GM21717 (cell line): ENCODE results near the gene BRDT.
"Not testable (repeated sequence)": the region's sequence is repeated elsewhere in the genome, so short reads cannot be mapped to it uniquely, and the experiment has no call there.

Experiments used
- ATAC-seq: cut with Tn5 transposase; IDR thresholded peaks from one replicate; pipeline ENCODE4 v1.9.1; 2021; ENCODE audit warnings: mild to moderate bottlenecking, moderate library complexity; ENCODE audit not compliant: unreplicated experiment

The BRDT gene

GRCh38 chr1:91981996-91982609 is 32.9 kb downstream of the BRDT start:
- no peak for ATAC-seq

GRCh38 chr1:91993256-91993655 is 44.1 kb downstream of the BRDT start:
- no peak for ATAC-seq

- ATAC-seq = no peak
Measured at GRCh38 chr1:91997607-91998195, 48.5 kb downstream of the BRDT start.

GRCh38 chr1:92004129-92004528 is 54.9 kb downstream of the BRDT start:
- ATAC-seq = no peak

- no peak for ATAC-seq
Measured at GRCh38 chr1:92013923-92014322, 64.7 kb downstream of the BRDT start.

GRCh38 chr1:92016720-92017316 is 67.6 kb downstream of the BRDT start:
- no peak for ATAC-seq

GRCh38 chr1:92017656-92018055 is 68.5 kb downstream of the BRDT start:
- ATAC-seq = no peak

- not testable (repeated sequence) for ATAC-seq
Measured at GRCh38 chr1:92026042-92026441, 76.8 kb downstream of the BRDT start.

- no peak for ATAC-seq
Measured at GRCh38 chr1:92026806-92027205, 77.6 kb downstream of the BRDT start.

- no peak for ATAC-seq
Measured at GRCh38 chr1:92029241-92029922, 80.2 kb downstream of the BRDT start.

- ATAC-seq = no peak
Measured at GRCh38 chr1:92030656-92031107, 81.5 kb downstream of the BRDT start.

- ATAC-seq = no peak
Measured at GRCh38 chr1:92031281-92032110, 82.3 kb downstream of the BRDT start.

GRCh38 chr1:92037400-92037799 is 88.2 kb downstream of the BRDT start:
- no peak for ATAC-seq

- ATAC-seq = no peak
Measured at GRCh38 chr1:92038695-92039346, 89.6 kb downstream of the BRDT start.

GRCh38 chr1:92040971-92041370 is 91.8 kb downstream of the BRDT start:
- ATAC-seq = no peak

GRCh38 chr1:92043621-92044020 is 94.4 kb downstream of the BRDT start:
- no peak for ATAC-seq

- ATAC-seq = no peak
Measured at GRCh38 chr1:92045766-92046495, 96.7 kb downstream of the BRDT start.

- ATAC-seq = no peak
Measured at GRCh38 chr1:92051948-92052347, 102.7 kb downstream of the BRDT start.
